Heart left ventricle (tissue), 13 donors: ENCODE measurements around the gene ATP23.

Experiments used
- CTCF ChIP-seq, 12 donors: fragments of 200-600 bp; sonication (generic) in 4 of 12; IDR thresholded peaks; one replicate each; pipeline versions ENCODE4 v1.5.0 to v1.8.0; 2018 to 2022; ENCODE audit warnings: antibody characterized with exemption in 12 of 12, mild to moderate bottlenecking in 5 of 12
- POLR2A ChIP-seq, 2 donors: fragments of 450-650 bp; IDR thresholded peaks; one replicate each; pipeline ENCODE4 v1.6.1; 2017; ENCODE audit warnings: antibody characterized with exemption in 2 of 2, mild to moderate bottlenecking in 2 of 2, moderate library complexity in 2 of 2
- donor health status: ischemic (EF 13 %, LVEDD 7.1; RV severe dilation, severe dysfunction).
- donor health status: DM: no; HTN: yes; CAD: no.
- donor health status: DM: no; HTN: no; CAD: no.
- donor health status: ischemic (EF 25% LVEDD 6.9; RV normal size, moderate dysfunction).
- donor health status: ischemic (EF 25% LVEDD 5.7; RV mildly dilated, moderate dysfunction).
- donor health status: ischemic (EF 35%, LVEDD 5.7; RV mildly dilated, moderate dysfunction).
- donor health status: nonischemic (EF 11% LVEDD 7.7; RV severe dilation, severe dysfunction).
- donor health status: DM: yes; HTN: yes; CAD: no.
- donor health status: PGD.
- donor health status: ischemic (EF 29% LVEDD 5.4; RV normal size, mild dysfunction).
- donor health status: nonischemic (EF 23%, LVEDD 6.1; RV moderate dilation, normal function).

GRCh38 chr12:57985685-57986084 is 44.3 kb downstream of the ATP23 start:
- TF ChIP-seq CTCF (IDR thresholded peaks at IDR 0.05) (no peak), POLR2A (IDR thresholded peaks at IDR 0.05) (no peak)
